Astrocyte (in vitro differentiated cells and primary cell): ENCODE measurements around the gene PPP4R2.

ENCODE experiments used
- EZH2 ChIP-seq: IDR thresholded peaks from 2 replicates; pipeline ENCODE4 v1.6.1; 2012; ENCODE audit warnings: mild to moderate bottlenecking, low read length, inconsistent platforms; ENCODE audit not compliant: insufficient read depth
- TF ChIP-seq, protein P1 (sequence below): IDR thresholded peaks from 2 replicates; pipeline ENCODE4 v1.5.1; 2011; ENCODE audit warnings: low read depth, mild to moderate bottlenecking, inconsistent platforms, low read length, moderate library complexity; ENCODE audit not compliant: insufficient read depth

DNA sequence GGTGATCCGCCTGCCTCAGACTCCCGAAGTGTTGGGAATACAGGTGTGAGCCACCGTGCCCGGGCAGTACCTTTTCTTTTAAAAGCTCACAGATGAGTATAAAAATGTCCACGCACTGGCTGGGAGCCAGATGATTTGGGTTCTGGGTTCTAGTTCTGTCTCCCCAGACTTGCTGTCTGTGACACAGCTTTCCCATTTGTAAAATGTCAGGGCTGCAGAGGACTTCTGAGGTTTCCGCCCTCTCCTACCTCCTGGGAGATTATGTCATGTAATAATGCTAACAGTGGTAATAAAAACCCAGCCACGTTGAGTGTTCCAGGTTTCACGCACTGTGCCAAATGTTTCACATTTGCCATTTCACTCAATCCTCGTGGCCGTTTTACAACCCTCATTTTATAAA, 1.3 kb upstream of the PPP4R2 start:
- no peak for TF ChIP-seq EZH2
- TF ChIP-seq, protein P1, sequence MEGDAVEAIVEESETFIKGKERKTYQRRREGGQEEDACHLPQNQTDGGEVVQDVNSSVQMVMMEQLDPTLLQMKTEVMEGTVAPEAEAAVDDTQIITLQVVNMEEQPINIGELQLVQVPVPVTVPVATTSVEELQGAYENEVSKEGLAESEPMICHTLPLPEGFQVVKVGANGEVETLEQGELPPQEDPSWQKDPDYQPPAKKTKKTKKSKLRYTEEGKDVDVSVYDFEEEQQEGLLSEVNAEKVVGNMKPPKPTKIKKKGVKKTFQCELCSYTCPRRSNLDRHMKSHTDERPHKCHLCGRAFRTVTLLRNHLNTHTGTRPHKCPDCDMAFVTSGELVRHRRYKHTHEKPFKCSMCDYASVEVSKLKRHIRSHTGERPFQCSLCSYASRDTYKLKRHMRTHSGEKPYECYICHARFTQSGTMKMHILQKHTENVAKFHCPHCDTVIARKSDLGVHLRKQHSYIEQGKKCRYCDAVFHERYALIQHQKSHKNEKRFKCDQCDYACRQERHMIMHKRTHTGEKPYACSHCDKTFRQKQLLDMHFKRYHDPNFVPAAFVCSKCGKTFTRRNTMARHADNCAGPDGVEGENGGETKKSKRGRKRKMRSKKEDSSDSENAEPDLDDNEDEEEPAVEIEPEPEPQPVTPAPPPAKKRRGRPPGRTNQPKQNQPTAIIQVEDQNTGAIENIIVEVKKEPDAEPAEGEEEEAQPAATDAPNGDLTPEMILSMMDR: no peak
